Liver (tissue), 9 donors: ENCODE results near the gene FAIM2. TPM values are rescaled to one million over a fixed set of nuclear protein-coding genes. Genes with fewer than 3 reads are reported as not detected.
A peak's percentile ranks its signal among the peaks of the same experiment; 100 is the strongest.

Source experiments
- DNase-seq: peaks from one replicate; pipeline ENCODE4 v3.0.0-alpha.2; 2017; ENCODE audit warnings: low spot score
- H3K27ac ChIP-seq, 2 donors: one replicate each; pipeline ENCODE4 v1.7.0; 2013; ENCODE audit warnings: inconsistent platforms in 2 of 2, low read length in 2 of 2, control low read depth in 1 of 2, low read depth in 1 of 2, mild to moderate bottlenecking in 1 of 2
- H3K27me3 ChIP-seq, 4 donors: one replicate each; pipeline versions ENCODE4 v1.6.1 to v1.7.0; 2013; ENCODE audit warnings: low read length in 3 of 4, inconsistent platforms in 1 of 4, mild to moderate bottlenecking in 1 of 4, moderate library complexity in 1 of 4; ENCODE audit not compliant: control insufficient read depth in 4 of 4, insufficient read depth in 4 of 4
- H3K36me3 ChIP-seq, 4 donors: one replicate each; pipeline versions ENCODE4 v1.6.1 to v1.7.0; 2013; ENCODE audit warnings: low read length in 3 of 4, mild to moderate bottlenecking in 3 of 4, low read depth in 1 of 4, moderate library complexity in 1 of 4; ENCODE audit not compliant: control insufficient read depth in 4 of 4, insufficient read depth in 3 of 4
- H3K4me1 ChIP-seq, 4 donors: one replicate each; pipeline versions ENCODE4 v1.6.1 to v1.7.0; 2013; ENCODE audit warnings: low read length in 3 of 4, mild to moderate bottlenecking in 3 of 4, moderate library complexity in 1 of 4; ENCODE audit not compliant: control insufficient read depth in 4 of 4, insufficient read depth in 4 of 4
- H3K4me3 ChIP-seq, 3 donors: one replicate each; pipeline versions ENCODE4 v1.6.1 to v1.7.0; 2013; ENCODE audit warnings: low read length in 3 of 3, control low read depth in 1 of 3, low read depth in 1 of 3, mild to moderate bottlenecking in 1 of 3
- H3K9ac ChIP-seq, 2 donors: one replicate each; pipeline ENCODE4 v1.7.0; 2013; ENCODE audit warnings: low read length in 2 of 2, mild to moderate bottlenecking in 2 of 2, moderate library complexity in 2 of 2, control low read depth in 1 of 2, low read depth in 1 of 2
- H3K9me3 ChIP-seq, 4 donors: one replicate each; pipeline versions ENCODE4 v1.6.1 to v1.7.0; 2013; ENCODE audit warnings: low read length in 3 of 4; ENCODE audit not compliant: control insufficient read depth in 4 of 4
- EGR1 ChIP-seq, 2 donors: IDR thresholded peaks; 2 replicates each; pipeline ENCODE4 v1.6.1; 2016 to 2018; ENCODE audit warnings: antibody characterized with exemption in 2 of 2, low read depth in 2 of 2
- FOXA1 ChIP-seq: IDR thresholded peaks from 2 replicates; pipeline ENCODE4 v1.6.1; 2016; ENCODE audit warnings: antibody characterized with exemption
- FOXA2 ChIP-seq: IDR thresholded peaks from 2 replicates; pipeline ENCODE4 v1.6.1; 2016; ENCODE audit warnings: antibody characterized with exemption
- GABPA ChIP-seq, 2 donors: IDR thresholded peaks in 1 of 2; conservative IDR thresholded peaks in 1 of 2; 2 replicates each; pipeline ENCODE4 v1.6.1; 2016; ENCODE audit warnings: antibody characterized with exemption in 2 of 2, mild to moderate bottlenecking in 1 of 2, moderate library complexity in 1 of 2
- HNF4A ChIP-seq, 2 donors: conservative IDR thresholded peaks; 2 replicates each; pipeline ENCODE4 v1.6.1; 2016; ENCODE audit warnings: antibody characterized with exemption in 2 of 2, mild to moderate bottlenecking in 2 of 2
- HNF4G ChIP-seq: IDR thresholded peaks from 2 replicates; pipeline ENCODE4 v1.6.1; 2016; ENCODE audit warnings: antibody characterized with exemption
- JUND ChIP-seq, 2 donors: IDR thresholded peaks; 2 replicates each; pipeline ENCODE4 v1.6.1; 2016; ENCODE audit warnings: antibody characterized with exemption in 2 of 2
- NR2F2 ChIP-seq: IDR thresholded peaks from 2 replicates; pipeline ENCODE4 v1.6.1; 2016; ENCODE audit warnings: antibody characterized with exemption
- RAD21 ChIP-seq, 2 donors: IDR thresholded peaks; 2 replicates each; pipeline ENCODE4 v1.6.1; 2016; ENCODE audit warnings: antibody characterized with exemption in 2 of 2, mild to moderate bottlenecking in 2 of 2
- RXRA ChIP-seq, 2 donors: IDR thresholded peaks; 2 replicates each; pipeline ENCODE4 v1.6.1; 2017 to 2018; ENCODE audit warnings: antibody characterized with exemption in 2 of 2, mild to moderate bottlenecking in 1 of 2
- SP1 ChIP-seq: IDR thresholded peaks from 2 replicates; pipeline ENCODE4 v1.6.1; 2018; ENCODE audit warnings: antibody characterized with exemption, mild to moderate bottlenecking
- TAF1 ChIP-seq: conservative IDR thresholded peaks from 2 replicates; pipeline ENCODE4 v1.6.1; 2016; ENCODE audit warnings: antibody characterized with exemption, mild to moderate bottlenecking
- YY1 ChIP-seq: IDR thresholded peaks from 2 replicates; pipeline ENCODE4 v1.6.1; 2016; ENCODE audit warnings: antibody characterized with exemption, mild to moderate bottlenecking
- ZBTB33 ChIP-seq: IDR thresholded peaks from 2 replicates; pipeline ENCODE4 v1.6.1; 2016; ENCODE audit warnings: antibody characterized with exemption
- WGBS: extraction: QIAGEN DNeasy Blood & Tissue Kit; methylation state at CpG from one replicate; pipeline ENCODE4 v1.1.7; 2013; 5-methylcytosine and 5-hydroxymethylcytosine counted together
- polyA plus RNA-seq, 2 donors: library from polyadenylated mRNA; stranded (reverse) in 1 of 2; unstranded in 1 of 2; fragments of 200-250 nt in 1 of 2; fragments of >200 nt in 1 of 2; fragmentation: Nextera tagmentation in 1 of 2; extraction: Ambion mirVana in 1 of 2; gene quantifications; one replicate each; pipeline versions ENCODE4 v1.2.1 to v1.2.3, GENCODE V29; 2013 to 2015
- total RNA-seq, 2 donors: library from RNA; depleted of rRNA; stranded (reverse); fragments of >200 nt; gene quantifications; one replicate each; pipeline ENCODE4 v1.2.3, GENCODE V29; 2014
- TF ChIP-seq, protein P1 (sequence below): fragments of 150-350 bp; IDR thresholded peaks from 2 replicates; pipeline ENCODE4 v1.5.1; 2017; ENCODE audit warnings: improper control_type of control experiment, low read depth, low read length; ENCODE audit not compliant: missing input control
- TF ChIP-seq, protein P2 (sequence below): IDR thresholded peaks from 2 replicates; pipeline ENCODE4 v1.6.1; 2016; ENCODE audit warnings: antibody characterized with exemption
- TF ChIP-seq, protein P3 (sequence below): IDR thresholded peaks from 2 replicates; pipeline ENCODE4 v1.6.1; 2016; ENCODE audit warnings: antibody characterized with exemption
- TF ChIP-seq, protein P4 (sequence below): IDR thresholded peaks from 2 replicates; pipeline ENCODE4 v1.6.1; 2016; ENCODE audit warnings: antibody characterized with exemption, mild to moderate bottlenecking
- donor health status: healthy.
- donor health status: healthy.
- donor health status: healthy.
- donor health status: healthy.
- donor health status: healthy.

Gene FAIM2
- total and polyA plus RNA-seq, 4 donors: 0.06 to 0.23 TPM; not detected in 2

GRCh38 chr12:49838973-49839633, 64.6 kb downstream of the FAIM2 start:
- WGBS: 64% methylated on average over 3 of the region's 3 CpGs
- no peak for DNase-seq
- no peaks in the 10 kb centered on the region for H3K27me3 ChIP-seq
- no peak overlapping the region for H3K4me3 ChIP-seq
- TF ChIP-seq RAD21 (IDR thresholded peaks at IDR 0.05) (peak; percentile 86 to 89), EGR1 (IDR thresholded peaks at IDR 0.05; ENCODE audit: low read depth in 2 of 2) (no peak)
- TF ChIP-seq, protein P1, sequence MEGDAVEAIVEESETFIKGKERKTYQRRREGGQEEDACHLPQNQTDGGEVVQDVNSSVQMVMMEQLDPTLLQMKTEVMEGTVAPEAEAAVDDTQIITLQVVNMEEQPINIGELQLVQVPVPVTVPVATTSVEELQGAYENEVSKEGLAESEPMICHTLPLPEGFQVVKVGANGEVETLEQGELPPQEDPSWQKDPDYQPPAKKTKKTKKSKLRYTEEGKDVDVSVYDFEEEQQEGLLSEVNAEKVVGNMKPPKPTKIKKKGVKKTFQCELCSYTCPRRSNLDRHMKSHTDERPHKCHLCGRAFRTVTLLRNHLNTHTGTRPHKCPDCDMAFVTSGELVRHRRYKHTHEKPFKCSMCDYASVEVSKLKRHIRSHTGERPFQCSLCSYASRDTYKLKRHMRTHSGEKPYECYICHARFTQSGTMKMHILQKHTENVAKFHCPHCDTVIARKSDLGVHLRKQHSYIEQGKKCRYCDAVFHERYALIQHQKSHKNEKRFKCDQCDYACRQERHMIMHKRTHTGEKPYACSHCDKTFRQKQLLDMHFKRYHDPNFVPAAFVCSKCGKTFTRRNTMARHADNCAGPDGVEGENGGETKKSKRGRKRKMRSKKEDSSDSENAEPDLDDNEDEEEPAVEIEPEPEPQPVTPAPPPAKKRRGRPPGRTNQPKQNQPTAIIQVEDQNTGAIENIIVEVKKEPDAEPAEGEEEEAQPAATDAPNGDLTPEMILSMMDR: peak; percentile 72
- H3K9me3 ChIP-seq: no peaks in the 10 kb centered on the region
- H3K4me1 ChIP-seq: peaks cover 2 to 13% (median 10%) of the 10 kb centered on the region in 4 donors
- no peaks in the 10 kb centered on the region for H3K36me3 ChIP-seq
- H3K9ac ChIP-seq: no peak overlapping the region
- H3K27ac ChIP-seq: no peak overlapping the region

DNA sequence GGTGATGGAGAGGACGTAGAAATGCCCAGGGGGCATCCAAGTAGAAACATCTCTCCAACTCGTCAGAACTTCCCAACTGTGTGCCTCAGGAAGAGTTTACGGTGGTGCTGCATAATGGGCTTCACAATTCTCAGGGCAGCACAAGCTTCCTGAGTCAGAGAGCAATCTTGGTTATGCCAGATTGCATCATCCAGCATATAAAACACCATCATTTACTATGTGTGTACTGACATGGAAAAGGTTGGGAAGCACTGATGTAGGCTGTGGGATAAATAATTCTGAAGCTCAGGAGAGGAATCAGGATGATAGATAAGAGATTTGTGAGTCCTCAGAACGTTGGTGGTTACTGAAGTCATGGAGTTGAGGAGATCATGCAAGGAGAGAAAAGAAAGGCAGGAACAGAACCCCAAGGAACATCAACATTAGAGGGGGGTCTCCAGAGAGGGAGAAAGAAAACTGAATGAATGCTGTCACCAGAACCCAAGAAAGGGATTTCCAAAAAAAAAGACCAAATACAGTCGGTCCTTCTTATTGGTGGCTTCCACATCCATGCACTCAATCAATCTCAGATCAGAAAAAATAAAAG, 70.8 kb downstream of the FAIM2 start:
- no peak for DNase-seq
- Histone ChIP-seq H3K27ac (no peak overlapping the region), H3K9me3 (no peaks in the 10 kb centered on the region), H3K4me1 (peaks cover 3 to 8% (median 5%) of the 10 kb centered on the region in 4 donors), H3K9ac (no peak overlapping the region), H3K4me3 (no peak overlapping the region), H3K27me3 (no peaks in the 10 kb centered on the region), H3K36me3 (no peaks in the 10 kb centered on the region)
- WGBS: 77% methylated on average over 5 of the region's 5 CpGs
- no peak for TF ChIP-seq RXRA (IDR thresholded peaks at IDR 0.05)
- no peak for TF ChIP-seq GABPA (IDR thresholded peaks at IDR 0.05 in 1 of 2, conservative IDR thresholded peaks at IDR 0.05 in 1 of 2)
- TF ChIP-seq, protein P1: no peak
- TF ChIP-seq, protein P2, sequence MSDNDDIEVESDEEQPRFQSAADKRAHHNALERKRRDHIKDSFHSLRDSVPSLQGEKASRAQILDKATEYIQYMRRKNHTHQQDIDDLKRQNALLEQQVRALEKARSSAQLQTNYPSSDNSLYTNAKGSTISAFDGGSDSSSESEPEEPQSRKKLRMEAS: no peak
- TF ChIP-seq EGR1 (IDR thresholded peaks at IDR 0.05; ENCODE audit: low read depth in 2 of 2): no peak
- no peak for TF ChIP-seq HNF4G
- no peak for TF ChIP-seq NR2F2
- no peak for TF ChIP-seq FOXA1
- TF ChIP-seq JUND (IDR thresholded peaks at IDR 0.05): no peak
- no peak for TF ChIP-seq TAF1
- TF ChIP-seq YY1: no peak
- TF ChIP-seq ZBTB33: no peak
- TF ChIP-seq SP1: no peak
- TF ChIP-seq RAD21 (IDR thresholded peaks at IDR 0.05): no peak
- TF ChIP-seq, protein P3, sequence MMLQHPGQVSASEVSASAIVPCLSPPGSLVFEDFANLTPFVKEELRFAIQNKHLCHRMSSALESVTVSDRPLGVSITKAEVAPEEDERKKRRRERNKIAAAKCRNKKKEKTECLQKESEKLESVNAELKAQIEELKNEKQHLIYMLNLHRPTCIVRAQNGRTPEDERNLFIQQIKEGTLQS: no peak
- no peak for TF ChIP-seq HNF4A (conservative IDR thresholded peaks at IDR 0.05)
- TF ChIP-seq, protein P4, sequence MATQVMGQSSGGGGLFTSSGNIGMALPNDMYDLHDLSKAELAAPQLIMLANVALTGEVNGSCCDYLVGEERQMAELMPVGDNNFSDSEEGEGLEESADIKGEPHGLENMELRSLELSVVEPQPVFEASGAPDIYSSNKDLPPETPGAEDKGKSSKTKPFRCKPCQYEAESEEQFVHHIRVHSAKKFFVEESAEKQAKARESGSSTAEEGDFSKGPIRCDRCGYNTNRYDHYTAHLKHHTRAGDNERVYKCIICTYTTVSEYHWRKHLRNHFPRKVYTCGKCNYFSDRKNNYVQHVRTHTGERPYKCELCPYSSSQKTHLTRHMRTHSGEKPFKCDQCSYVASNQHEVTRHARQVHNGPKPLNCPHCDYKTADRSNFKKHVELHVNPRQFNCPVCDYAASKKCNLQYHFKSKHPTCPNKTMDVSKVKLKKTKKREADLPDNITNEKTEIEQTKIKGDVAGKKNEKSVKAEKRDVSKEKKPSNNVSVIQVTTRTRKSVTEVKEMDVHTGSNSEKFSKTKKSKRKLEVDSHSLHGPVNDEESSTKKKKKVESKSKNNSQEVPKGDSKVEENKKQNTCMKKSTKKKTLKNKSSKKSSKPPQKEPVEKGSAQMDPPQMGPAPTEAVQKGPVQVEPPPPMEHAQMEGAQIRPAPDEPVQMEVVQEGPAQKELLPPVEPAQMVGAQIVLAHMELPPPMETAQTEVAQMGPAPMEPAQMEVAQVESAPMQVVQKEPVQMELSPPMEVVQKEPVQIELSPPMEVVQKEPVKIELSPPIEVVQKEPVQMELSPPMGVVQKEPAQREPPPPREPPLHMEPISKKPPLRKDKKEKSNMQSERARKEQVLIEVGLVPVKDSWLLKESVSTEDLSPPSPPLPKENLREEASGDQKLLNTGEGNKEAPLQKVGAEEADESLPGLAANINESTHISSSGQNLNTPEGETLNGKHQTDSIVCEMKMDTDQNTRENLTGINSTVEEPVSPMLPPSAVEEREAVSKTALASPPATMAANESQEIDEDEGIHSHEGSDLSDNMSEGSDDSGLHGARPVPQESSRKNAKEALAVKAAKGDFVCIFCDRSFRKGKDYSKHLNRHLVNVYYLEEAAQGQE: no peak
- no peak for TF ChIP-seq FOXA2
